Stomach (tissue), 19 donors: Measurements from ENCODE around the gene KRTAP13-2. TPM values are rescaled to one million over a fixed set of nuclear protein-coding genes. Genes with fewer than 3 reads are reported as not detected.
A peak's percentile ranks its signal among the peaks of the same experiment; 100 is the strongest.

Experiments used
- DNase-seq, 2 donors: peaks; one replicate each; pipeline versions ENCODE4 v3.0.0 to v3.0.0-alpha.2; 2013 to 2019
- H3K27ac ChIP-seq, 5 donors: fragments of 200-600 bp in 4 of 5; sonication (generic) in 4 of 5; one replicate each; pipeline ENCODE4 v1.5.1; 2013 to 2019; ENCODE audit warnings: mild to moderate bottlenecking in 1 of 5, moderate library complexity in 1 of 5
- H3K27me3 ChIP-seq, 3 donors: fragments of 200-600 bp; sonication (generic); one replicate each; pipeline ENCODE4 v1.5.1; 2017 to 2019; ENCODE audit warnings: mixed run types in 1 of 3
- H3K36me3 ChIP-seq, 4 donors: fragments of 200-600 bp; sonication (generic); 1 replicate in 3 of 4; 2 replicates in 1 of 4; pipeline ENCODE4 v1.5.1; 2016 to 2019
- H3K4me1 ChIP-seq, 4 donors: fragments of 200-600 bp; sonication (generic); one replicate each; pipeline ENCODE4 v1.5.1; 2016 to 2019
- H3K4me3 ChIP-seq, 4 donors: fragments of 200-600 bp; sonication (generic) in 3 of 4; one replicate each; pipeline ENCODE4 v1.5.1; 2016 to 2019; ENCODE audit warnings: mild to moderate bottlenecking in 1 of 4
- H3K9me3 ChIP-seq, 4 donors: fragments of 200-600 bp; sonication (generic); one replicate each; pipeline ENCODE4 v1.5.1; 2016 to 2019
- CTCF ChIP-seq, 7 experiments: fragments of 450-650 bp in 4 of 7; fragments of 200-600 bp in 3 of 7; sonication (generic) in 3 of 7; IDR thresholded peaks; one replicate each; pipeline ENCODE4 v1.5.1; 2016 to 2019; ENCODE audit warnings: antibody characterized with exemption in 7 of 7, control low read depth in 2 of 7, mild to moderate bottlenecking in 1 of 7
- EP300 ChIP-seq: sonication (generic); formaldehyde crosslinking; IDR thresholded peaks from one replicate; pipeline ENCODE4 v1.6.1; 2017; ENCODE audit warnings: antibody characterized with exemption
- POLR2A ChIP-seq, 4 donors: fragments of 450-650 bp; IDR thresholded peaks; one replicate each; pipeline ENCODE4 v1.6.1; 2016; ENCODE audit warnings: antibody characterized with exemption in 4 of 4, control low read depth in 2 of 4, mild to moderate bottlenecking in 1 of 4, moderate library complexity in 1 of 4
- POLR2AphosphoS5 ChIP-seq, 3 donors: sonication (generic); formaldehyde crosslinking; IDR thresholded peaks; one replicate each; pipeline ENCODE4 v1.6.1; 2016; ENCODE audit warnings: antibody characterized with exemption in 3 of 3
- WGBS, 5 donors: extraction: QIAGEN DNeasy Blood & Tissue Kit in 3 of 5; methylation state at CpG; one replicate each; pipeline versions ENCODE4 v1.1.5 to v1.1.7; 2013 to 2018; 5-methylcytosine and 5-hydroxymethylcytosine counted together
- intact Hi-C: fragments of 100-400 bp; cut with DNase I; formaldehyde crosslinking; loops from one replicate; pipeline ENCODE4 v1.15.1; 2023; ENCODE audit warnings: low total_unique reads
- long read RNA-seq, 10 donors: transcript quantifications; one replicate each; lab custom pipeline, GENCODE V29; 2026
- polyA plus RNA-seq, 3 donors: library from polyadenylated mRNA; stranded (reverse); fragments of 200-250 nt; gene quantifications; one replicate each; pipeline ENCODE4 v1.2.3, GENCODE V29; 2013
- total RNA-seq, 5 donors: library from RNA; depleted of rRNA; stranded (reverse); fragments of >200 nt; gene quantifications; one replicate each; pipeline versions ENCODE4 v1.1.0 to v1.2.3, GENCODE V29; 2014 to 2016
- donor health status: healthy with polysubstance abuse.
- donor health status: Bipolar disorder and iron deficiency.
- donor health status: healthy.

The KRTAP13-2 gene
- total RNA-seq (not detected), polyA plus RNA-seq (not detected)
- long read RNA-seq, donor 1: 0 reads
- long read RNA-seq, donor 2: 0 reads
- long read RNA-seq, donor 3: 0 reads
- long read RNA-seq, donor 4: 0 reads
- long read RNA-seq, donor 5: 0 reads
- long read RNA-seq, donor 6: 0 reads
- long read RNA-seq, donor 7: 0 reads
- long read RNA-seq, donor 8: 0 reads
- long read RNA-seq, donor 9: 0 reads
- long read RNA-seq, donor 10: 0 reads

- no peak within 1 kb of the TSS for H3K27ac ChIP-seq
- H3K4me3 ChIP-seq: no peak within 1 kb of the TSS
- intact Hi-C loops: no loop called here
- 74 to 85% (median 80%) methylated on average over 5 of the region's 5 CpGs for WGBS, 5 donors
- no peaks in the 10 kb centered on the region for H3K4me1 ChIP-seq
- no peaks in the 10 kb centered on the region for H3K27me3 ChIP-seq
- H3K36me3 ChIP-seq: no peaks in the 10 kb centered on the region
- DNase-seq: no peak
- TF ChIP-seq POLR2AphosphoS5 (IDR thresholded peaks at IDR 0.05) (no peak), POLR2A (IDR thresholded peaks at IDR 0.05) (no peak), CTCF (IDR thresholded peaks at IDR 0.05) (no peak)
- no peaks in the 10 kb centered on the region for H3K9me3 ChIP-seq
These were observed at the start of gene KRTAP13-2 for GRCh38 chr21:30372139-30372770. TSS of gene KRTAP13-2 (minus strand) at chr21:30372271. CDS start at chr21:30372213, 58 bp downstream.

GRCh38 chr21:30415993-30416392 is 43.9 kb upstream of the KRTAP13-2 start:
- Histone ChIP-seq H3K27me3 (no peaks in the 10 kb centered on the region), H3K4me1 (no peaks in the 10 kb centered on the region), H3K4me3 (no peak overlapping the region), H3K27ac (no peak overlapping the region), H3K9me3 (no peaks in the 10 kb centered on the region), H3K36me3 (no peaks in the 10 kb centered on the region)
- intact Hi-C loops: no loop called here
- WGBS, 5 donors: 69 to 82% (median 74%) methylated on average over 5 of the region's 5 CpGs
- no peak for DNase-seq
- TF ChIP-seq POLR2A (IDR thresholded peaks at IDR 0.05) (no peak), CTCF (IDR thresholded peaks at IDR 0.05) (no peak), EP300 (no peak), POLR2AphosphoS5 (IDR thresholded peaks at IDR 0.05) (no peak)

GRCh38 chr21:30408782-30409494 is 36.9 kb upstream of the KRTAP13-2 start:
- Histone ChIP-seq H3K9me3 (peaks cover 0 to 8% (median 0%) of the 10 kb centered on the region in 4 donors), H3K4me3 (no peak overlapping the region), H3K4me1 (no peaks in the 10 kb centered on the region), H3K27ac (no peak overlapping the region), H3K36me3 (no peaks in the 10 kb centered on the region), H3K27me3 (no peaks in the 10 kb centered on the region)
- peak in 3 of 7 experiments; percentile 12 to 44 (median 14) for TF ChIP-seq CTCF (IDR thresholded peaks at IDR 0.05)
- TF ChIP-seq POLR2A (IDR thresholded peaks at IDR 0.05): no peak
- DNase-seq: peak; percentile 48 to 66
- intact Hi-C loops: no loop called here
- 29 to 36% (median 30%) methylated on average over 14 of the region's 14 CpGs for WGBS, 5 donors

GRCh38 chr21:30395731-30396130 is 23.7 kb upstream of the KRTAP13-2 start, which contains the start of gene KRTAP13-1:
TSS of gene KRTAP13-1 (plus strand) at chr21:30396031. CDS start at chr21:30396087, 56 bp downstream.
- H3K36me3 ChIP-seq: no peaks in the 10 kb centered on the region
- TF ChIP-seq CTCF (IDR thresholded peaks at IDR 0.05) (no peak), POLR2AphosphoS5 (IDR thresholded peaks at IDR 0.05) (no peak), POLR2A (IDR thresholded peaks at IDR 0.05) (no peak), EP300 (no peak)

More at GRCh38 chr21:30395731-30396130, 23.7 kb upstream of the KRTAP13-2 start, which contains the start of gene KRTAP13-1:
- no peak for DNase-seq
- no peaks in the 10 kb centered on the region for H3K27me3 ChIP-seq
- no peaks in the 10 kb centered on the region for H3K4me1 ChIP-seq
- no peak within 1 kb of the TSS for H3K4me3 ChIP-seq
- 59 to 77% (median 73%) methylated on average over 4 of the region's 4 CpGs for WGBS, 5 donors
- intact Hi-C loops: no loop called here
- peaks cover 0 to 5% (median 5%) of the 10 kb centered on the region in 4 donors for H3K9me3 ChIP-seq
- H3K27ac ChIP-seq: no peak within 1 kb of the TSS
